Activated naive CD4-positive, alpha-beta T cell treated with anti-CD3 and anti-CD28 coated beads, Interleukin-2, amount 50 U/mL, for 16 hours (primary cell): Measurements from ENCODE around the gene LPIN1.

Experiments
- DNase-seq: peaks from one replicate; pipeline ENCODE4 v3.0.0-alpha.2; 2020

LPIN1 gene

DNA sequence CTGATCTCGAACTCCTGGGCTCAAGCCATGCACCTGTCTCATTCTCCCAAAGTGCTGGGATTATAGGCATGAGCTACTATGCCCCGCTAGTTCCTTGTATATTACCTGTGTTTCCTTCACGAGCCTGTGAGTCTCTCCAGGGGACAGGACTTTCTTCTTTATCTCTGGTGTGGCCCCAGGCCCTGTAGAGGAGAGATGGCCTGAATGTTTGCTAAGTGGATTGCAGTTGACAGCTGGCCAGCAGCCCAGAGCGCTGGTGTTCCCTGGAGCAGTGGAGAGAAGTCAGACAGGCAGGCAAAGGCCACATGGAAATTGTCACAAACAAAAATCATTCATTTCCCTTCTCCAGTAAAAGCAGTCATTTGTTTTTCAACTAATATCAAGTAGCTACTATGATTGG, 17.9 kb downstream of the LPIN1 start:
- no peak for DNase-seq

- no peak for DNase-seq
Measured at GRCh38 chr2:11764920-11765319, 18.5 kb downstream of the LPIN1 start.

- DNase-seq: no peak
Measured at GRCh38 chr2:11765501-11765900, 19.1 kb downstream of the LPIN1 start.

GRCh38 chr2:11766016-11766415, 19.6 kb downstream of the LPIN1 start:
- DNase-seq: no peak

DNA sequence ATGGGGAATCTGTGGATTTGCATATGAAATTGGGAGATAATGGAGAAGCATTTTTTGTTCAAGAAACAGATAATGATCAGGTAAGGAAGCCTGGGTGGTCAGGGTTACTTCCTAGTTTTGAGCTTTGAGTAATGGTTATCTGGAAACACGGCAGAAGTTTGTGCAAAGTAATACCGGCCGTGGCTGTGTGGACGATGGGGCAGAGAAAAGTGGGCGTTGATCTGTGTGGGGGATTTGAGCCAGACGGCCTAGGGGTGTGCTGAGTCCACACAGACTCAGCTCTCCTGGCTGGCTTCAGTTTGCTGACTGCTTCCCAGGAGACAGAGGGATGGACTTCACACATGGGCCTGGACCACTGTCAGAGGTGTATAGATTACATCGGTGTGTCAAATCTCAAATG, 21.3 kb downstream of the LPIN1 start:
- no peak for DNase-seq

GRCh38 chr2:11768946-11769345, 22.5 kb downstream of the LPIN1 start:
- DNase-seq: no peak

DNA sequence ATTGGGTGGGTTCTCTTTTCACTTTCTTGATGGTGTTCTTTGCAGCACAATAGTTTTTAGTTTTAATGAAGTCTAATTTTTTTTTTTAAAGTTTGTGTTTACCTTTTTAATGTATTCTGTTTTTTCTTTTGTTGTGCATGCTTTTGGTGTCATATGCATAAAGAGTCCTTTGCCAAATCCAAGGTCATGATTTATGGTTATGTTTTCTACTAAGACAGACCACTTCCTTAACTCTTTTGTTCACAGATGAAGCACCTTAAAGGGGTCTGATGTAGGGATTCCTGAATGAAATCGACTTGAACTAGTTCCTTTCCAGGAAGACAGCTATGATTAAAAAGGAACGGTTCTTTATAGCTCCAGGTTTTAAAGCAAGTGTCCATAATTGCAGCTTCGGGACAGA, 23.1 kb downstream of the LPIN1 start:
- no peak for DNase-seq

GRCh38 chr2:11770531-11771188, 24.2 kb downstream of the LPIN1 start:
- no peak for DNase-seq

DNA sequence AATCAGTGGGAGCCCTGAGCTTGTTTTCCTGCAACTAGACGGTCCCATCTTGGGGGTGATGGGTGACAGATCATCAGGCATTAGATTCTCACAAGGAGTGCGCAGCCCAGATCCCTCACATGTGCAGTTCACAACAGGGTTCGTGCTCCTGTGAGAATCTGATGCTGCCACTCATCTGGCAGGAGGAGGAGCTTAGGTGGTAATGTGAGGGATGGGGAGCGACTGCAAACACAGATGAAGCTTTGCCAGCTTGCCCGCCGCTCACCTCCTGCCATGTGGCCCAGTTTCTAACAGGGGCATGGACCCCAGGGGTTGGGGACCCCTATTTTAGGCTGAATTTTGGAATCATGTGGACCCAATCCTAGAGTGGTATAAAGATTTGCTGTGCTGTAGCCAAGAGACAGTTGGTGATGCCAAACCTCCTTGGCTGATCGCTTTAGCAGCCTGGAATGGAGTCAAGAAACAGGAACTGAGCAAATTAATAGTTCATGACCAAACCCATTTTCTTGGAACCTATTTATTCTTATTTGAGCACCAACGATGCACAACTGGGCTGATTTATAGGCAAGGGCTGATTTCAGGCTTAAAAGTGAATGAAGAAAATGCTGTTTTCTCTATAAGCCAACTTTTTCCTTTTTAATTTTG, 25.7 kb downstream of the LPIN1 start:
- no peak for DNase-seq

DNA sequence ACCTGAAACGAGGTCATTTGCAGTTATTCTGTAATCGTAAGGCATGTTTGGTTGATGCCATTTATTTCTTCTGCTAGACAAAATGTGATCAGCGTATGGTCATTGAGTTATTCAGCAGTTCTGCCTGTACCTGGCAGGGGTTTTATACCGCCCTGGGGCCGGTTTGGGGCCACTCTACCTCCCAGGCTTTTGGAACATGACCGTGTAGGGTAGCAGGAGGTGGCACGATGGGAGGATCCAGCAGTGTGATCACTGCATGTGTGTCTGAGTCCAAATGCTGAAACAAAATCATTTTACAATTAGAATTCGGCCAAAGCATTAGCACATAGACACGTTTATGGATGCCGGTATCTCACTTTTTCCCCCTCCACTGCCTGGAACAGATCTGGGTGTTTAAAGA, 26.7 kb downstream of the LPIN1 start:
- no peak for DNase-seq

DNA sequence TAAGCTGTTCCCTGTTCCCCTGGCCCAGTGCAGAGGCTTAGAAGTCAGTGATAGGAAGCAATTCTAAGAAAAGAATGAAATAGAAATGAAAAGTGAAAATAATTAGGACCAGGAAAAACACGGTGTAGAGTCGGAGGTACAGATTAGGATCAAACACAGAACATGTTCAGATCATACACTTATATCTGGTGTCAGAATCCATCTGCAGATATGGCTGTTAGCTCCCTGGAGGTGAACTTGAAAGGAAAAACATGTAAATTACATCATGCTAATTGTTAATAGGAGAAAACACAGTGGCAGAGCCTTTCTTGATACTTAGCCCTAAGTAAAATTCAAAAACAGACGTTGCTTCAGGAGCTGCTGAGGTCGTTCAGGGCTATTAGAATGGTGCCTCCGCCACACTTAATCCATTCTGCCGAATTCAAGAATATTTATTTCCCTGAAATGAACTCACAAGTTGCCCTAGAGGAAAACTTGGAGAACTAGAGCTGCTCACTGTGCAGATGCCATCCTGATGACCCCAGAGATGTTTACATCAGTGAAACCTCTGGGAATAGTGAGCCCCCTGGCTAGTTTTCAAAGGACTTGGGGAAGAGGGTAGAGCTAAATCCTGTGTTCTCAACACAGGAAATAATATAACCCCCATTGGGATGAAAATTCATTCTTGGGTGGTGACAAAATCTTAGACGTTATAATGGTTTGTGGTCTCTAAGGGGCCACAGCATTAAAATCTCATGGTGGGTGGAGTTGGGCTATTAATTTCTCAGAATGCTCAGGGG, 27.5 kb downstream of the LPIN1 start:
- DNase-seq: no peak

- no peak for DNase-seq
Measured at GRCh38 chr2:11774600-11774999, 28.2 kb downstream of the LPIN1 start.

GRCh38 chr2:11775384-11775783, 29.0 kb downstream of the LPIN1 start:
- no peak for DNase-seq

- DNase-seq: no peak
Measured at GRCh38 chr2:11777066-11777782, 30.8 kb downstream of the LPIN1 start.

GRCh38 chr2:11777886-11778415, 31.5 kb downstream of the LPIN1 start:
- no peak for DNase-seq

GRCh38 chr2:11778416-11778815, 32.0 kb downstream of the LPIN1 start:
- DNase-seq: no peak

DNA sequence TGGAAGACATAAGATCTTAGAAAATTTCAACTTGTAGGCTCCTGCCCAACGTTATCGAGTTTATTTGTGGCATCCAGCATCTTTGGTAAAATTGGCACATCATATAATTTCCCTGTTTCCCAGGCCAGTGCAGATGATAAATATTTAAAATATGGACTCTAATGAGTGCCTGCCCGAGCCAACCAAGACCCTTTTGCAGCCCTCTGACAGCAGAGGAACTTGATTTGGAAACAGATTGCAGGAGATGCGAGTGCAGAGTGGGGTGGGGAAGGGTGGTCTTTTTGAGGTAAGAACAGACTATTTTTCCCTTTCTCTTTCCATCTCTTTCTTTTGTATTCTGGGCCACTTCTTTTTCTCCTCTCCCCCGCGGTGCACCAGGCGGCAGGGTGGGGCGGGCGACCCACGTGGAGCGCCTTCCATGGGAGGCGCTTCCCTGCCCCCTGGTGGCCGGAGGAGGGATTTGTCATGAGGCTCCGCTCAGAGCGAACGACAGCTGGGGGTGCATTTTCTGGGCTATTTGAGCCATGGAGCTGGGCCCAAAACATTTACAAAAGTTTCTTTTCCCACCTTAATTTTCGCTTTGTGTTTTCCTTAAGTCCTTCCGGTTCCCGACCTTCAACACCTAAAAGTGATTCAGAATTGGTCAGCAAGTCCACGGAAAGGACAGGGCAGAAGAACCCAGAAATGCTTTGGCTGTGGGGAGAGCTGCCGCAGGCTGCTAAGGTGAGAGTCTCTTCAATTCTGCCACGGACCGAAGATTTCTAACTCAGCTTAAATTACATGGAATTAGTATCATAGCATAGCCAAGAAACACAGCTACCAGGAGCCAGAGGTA, 32.7 kb downstream of the LPIN1 start:
- peak; percentile 91 for DNase-seq

GRCh38 chr2:11781602-11782001, 35.2 kb downstream of the LPIN1 start:
- DNase-seq: no peak

- no peak for DNase-seq
Measured at GRCh38 chr2:11784280-11784679, 37.8 kb downstream of the LPIN1 start.

DNA sequence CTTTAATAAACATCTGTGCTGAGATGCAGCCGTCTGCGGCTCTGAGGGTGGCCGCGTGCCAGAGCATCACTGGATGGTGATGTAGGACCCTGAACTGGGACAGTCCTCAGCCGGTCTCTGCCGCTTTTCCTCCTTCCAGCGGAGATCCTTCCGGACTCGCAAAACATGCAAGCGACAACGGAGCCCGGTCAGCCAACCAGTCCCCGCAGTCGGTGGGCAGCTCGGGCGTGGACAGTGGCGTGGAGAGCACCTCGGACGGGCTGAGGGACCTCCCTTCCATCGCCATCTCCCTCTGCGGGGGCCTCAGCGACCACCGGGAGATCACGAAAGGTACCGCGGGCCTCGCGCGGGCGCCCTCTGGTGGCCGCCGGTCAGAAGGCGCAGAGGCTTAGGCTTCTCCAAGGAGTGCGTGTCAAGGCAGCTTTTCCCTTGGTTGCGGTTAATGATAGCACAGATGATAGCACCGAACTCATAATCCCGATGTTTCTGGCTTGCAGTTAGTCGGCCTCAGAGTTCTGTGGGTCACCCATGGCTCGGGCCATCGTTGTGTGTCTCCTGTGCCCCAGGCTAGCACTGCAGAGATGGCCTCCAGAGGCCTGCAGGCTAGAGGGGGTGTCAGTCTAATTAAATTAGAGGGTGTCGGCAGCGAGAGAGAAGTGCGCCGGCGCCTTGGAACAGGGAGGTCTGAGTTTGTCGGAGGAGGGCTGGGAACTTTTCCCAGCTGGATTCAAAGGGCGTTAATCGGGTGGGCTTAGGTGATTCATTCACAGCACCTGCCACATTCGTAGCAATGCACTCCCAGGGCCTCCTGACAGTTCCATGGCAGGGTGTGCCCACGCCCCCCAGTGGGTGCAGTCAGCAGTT, 38.5 kb downstream of the LPIN1 start:
- DNase-seq: peak; percentile 52

- DNase-seq: no peak
Measured at GRCh38 chr2:11785611-11785940, 39.1 kb downstream of the LPIN1 start.
